Activated naive CD8-positive, alpha-beta T cell treated with anti-CD3 and anti-CD28 coated beads, Interleukin-2, amount 50 U/mL, for 24 hours (primary cell): ENCODE measurements around the gene NGEF.

Experiments
- ATAC-seq: fragments of 150-1000 bp; cut with Tn5 transposase; one replicate; pipeline ENCODE4 v1.10.0; 2021
- DNase-seq: peaks from one replicate; pipeline ENCODE4 v3.0.0; 2021
- H3K27ac Mint-ChIP-seq: one replicate; pipeline ENCODE4 v1.8.0; 2021; ENCODE audit warnings: mild to moderate bottlenecking, mixed read lengths
- H3K27me3 Mint-ChIP-seq: one replicate; pipeline ENCODE4 v1.8.0; 2021; ENCODE audit warnings: mixed read lengths
- H3K36me3 Mint-ChIP-seq: one replicate; pipeline ENCODE4 v1.8.0; 2021; ENCODE audit warnings: low read depth, mixed read lengths
- H3K4me1 Mint-ChIP-seq: one replicate; pipeline ENCODE4 v1.8.0; 2021; ENCODE audit warnings: mixed read lengths
- H3K4me3 Mint-ChIP-seq: one replicate; pipeline ENCODE4 v1.8.0; 2021; ENCODE audit warnings: mild to moderate bottlenecking, moderate library complexity, mixed read lengths
- H3K9me3 Mint-ChIP-seq: one replicate; pipeline ENCODE4 v1.8.0; 2021; ENCODE audit warnings: mixed read lengths

Gene NGEF

GRCh38 chr2:233002829-233003657 lies 10.0 kb downstream of the NGEF start:
- H3K27ac Mint-ChIP-seq = no peak overlapping the region

DNA sequence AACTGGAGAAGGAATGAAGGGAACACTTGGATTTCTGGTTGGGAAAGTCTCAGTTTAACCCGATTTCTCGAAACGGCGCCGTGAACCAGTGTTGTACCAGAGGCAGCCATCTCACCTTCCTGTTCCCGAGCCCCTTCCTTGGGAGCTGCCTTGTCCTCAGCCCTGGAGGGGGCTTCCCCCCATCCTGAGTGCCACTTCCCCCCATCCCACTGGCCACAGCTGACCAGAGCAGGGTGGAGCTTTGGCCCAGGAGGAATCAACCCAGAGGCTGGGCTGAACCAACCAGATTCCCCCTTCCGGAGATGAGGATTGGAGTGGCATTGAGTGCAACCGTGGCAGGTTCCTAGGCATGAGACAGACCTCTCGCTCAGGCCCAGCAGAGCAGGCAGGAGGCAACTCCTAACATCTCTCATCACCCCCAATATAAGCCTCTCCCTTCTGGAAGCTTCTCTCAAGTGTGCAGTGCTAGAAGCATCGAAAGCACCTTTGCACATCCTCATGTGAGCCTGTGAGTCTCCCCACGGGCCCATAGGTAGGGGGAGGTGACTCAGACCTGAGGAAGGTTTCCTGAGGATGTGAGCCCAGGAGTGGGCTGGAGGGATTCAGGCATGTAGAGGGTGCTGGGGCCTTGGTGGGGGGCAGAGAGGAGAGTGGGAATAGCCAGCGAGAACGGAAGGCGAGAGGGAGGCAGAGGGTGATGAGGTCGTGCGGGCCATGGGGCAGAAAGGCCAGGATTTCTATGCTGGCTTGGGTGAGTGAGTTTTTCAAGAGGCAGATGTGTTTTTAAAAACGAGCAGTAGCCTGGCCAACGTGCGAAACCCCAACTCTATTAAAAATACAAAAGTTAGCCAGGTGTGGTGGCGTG lies 11.9 kb downstream of the NGEF start:
- no peaks in the 10 kb centered on the region for H3K4me1 Mint-ChIP-seq
- H3K27me3 Mint-ChIP-seq = no peaks in the 10 kb centered on the region
- H3K36me3 Mint-ChIP-seq = no peaks in the 10 kb centered on the region
- ATAC-seq (no peak), DNase-seq (no peak)
- no peak overlapping the region for H3K4me3 Mint-ChIP-seq
- no peaks in the 10 kb centered on the region for H3K9me3 Mint-ChIP-seq
- no peak overlapping the region for H3K27ac Mint-ChIP-seq

More at GRCh38 chr2:233002829-233003657, 10.0 kb downstream of the NGEF start:
- H3K4me3 Mint-ChIP-seq = no peak overlapping the region
- H3K36me3 Mint-ChIP-seq = no peaks in the 10 kb centered on the region
- H3K9me3 Mint-ChIP-seq = no peaks in the 10 kb centered on the region
- ATAC-seq (no peak), DNase-seq (no peak)
- no peaks in the 10 kb centered on the region for H3K27me3 Mint-ChIP-seq
- no peaks in the 10 kb centered on the region for H3K4me1 Mint-ChIP-seq

GRCh38 chr2:232999354-232999753 lies 13.7 kb downstream of the NGEF start:
- DNase-seq (no peak), ATAC-seq (no peak)
- Mint-ChIP-seq H3K4me1 (no peaks in the 10 kb centered on the region), H3K36me3 (no peaks in the 10 kb centered on the region), H3K4me3 (no peak overlapping the region), H3K27ac (no peak overlapping the region), H3K27me3 (no peaks in the 10 kb centered on the region), H3K9me3 (no peaks in the 10 kb centered on the region)

GRCh38 chr2:232998666-232998985 lies 14.4 kb downstream of the NGEF start:
- Mint-ChIP-seq H3K9me3 (no peaks in the 10 kb centered on the region), H3K4me1 (no peaks in the 10 kb centered on the region), H3K4me3 (no peak overlapping the region), H3K27me3 (no peaks in the 10 kb centered on the region), H3K36me3 (no peaks in the 10 kb centered on the region), H3K27ac (no peak overlapping the region)
- DNase-seq = no peak
- ATAC-seq = no peak

DNA sequence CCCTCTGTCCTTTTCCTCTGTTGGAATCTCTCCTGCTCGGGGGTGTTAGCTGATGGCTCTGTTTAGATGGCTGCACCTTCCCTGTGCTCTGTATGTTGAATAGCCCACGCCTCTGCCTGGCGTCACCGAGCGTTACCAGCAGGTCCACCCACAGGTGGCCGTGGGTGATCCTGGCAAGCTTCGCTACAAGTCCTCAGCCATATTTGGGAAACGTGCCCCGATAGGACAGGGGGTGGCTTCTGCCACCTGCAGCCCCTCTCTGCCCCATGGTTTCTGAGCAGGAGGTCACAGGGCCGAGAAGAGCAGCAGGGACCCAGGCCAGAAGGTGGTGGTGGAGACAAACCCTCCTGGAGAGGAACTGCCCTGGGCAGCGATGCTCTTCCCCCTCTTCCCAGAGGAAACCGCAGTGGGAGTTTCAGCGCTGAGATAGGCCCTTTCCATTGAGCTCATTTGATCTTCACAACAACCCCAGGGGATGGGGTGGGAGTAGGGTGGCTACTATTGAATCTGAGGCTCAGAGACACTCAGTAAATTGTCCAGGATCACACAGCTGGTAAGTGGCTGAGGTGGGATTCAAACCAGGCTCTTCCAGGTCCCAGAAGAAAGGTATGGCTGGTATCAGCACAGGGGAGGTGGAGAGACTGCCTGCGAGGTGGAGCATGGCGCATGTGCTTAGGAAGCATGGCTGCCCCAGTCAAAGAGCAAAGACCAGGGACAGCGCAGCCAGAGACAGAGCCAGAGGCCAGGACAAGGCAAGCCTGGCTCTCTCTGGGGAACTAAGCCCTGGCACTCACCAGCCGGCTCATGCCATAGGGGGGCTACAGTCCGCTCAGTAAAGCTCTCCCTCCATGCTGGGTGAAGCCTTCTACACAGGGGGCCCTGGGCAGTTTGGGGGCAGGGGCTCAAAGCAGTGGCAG lies 15.0 kb downstream of the NGEF start:
- no peaks in the 10 kb centered on the region for H3K9me3 Mint-ChIP-seq

GRCh38 chr2:232994446-232994845 lies 18.6 kb downstream of the NGEF start:
- Mint-ChIP-seq H3K4me3 (no peak overlapping the region), H3K27me3 (no peaks in the 10 kb centered on the region), H3K36me3 (no peaks in the 10 kb centered on the region), H3K4me1 (no peaks in the 10 kb centered on the region), H3K27ac (no peak overlapping the region), H3K9me3 (no peaks in the 10 kb centered on the region)
- ATAC-seq (no peak), DNase-seq (no peak)

More for the DNA sequence above, 15.0 kb downstream of the NGEF start:
- no peak for DNase-seq
- Mint-ChIP-seq H3K27me3 (no peaks in the 10 kb centered on the region), H3K4me1 (no peaks in the 10 kb centered on the region), H3K36me3 (no peaks in the 10 kb centered on the region), H3K4me3 (no peak overlapping the region), H3K27ac (no peak overlapping the region)
- no peak for ATAC-seq

- peaks cover 3% of the 10 kb centered on the region for H3K4me1 Mint-ChIP-seq
- H3K36me3 Mint-ChIP-seq = no peaks in the 10 kb centered on the region
- H3K9me3 Mint-ChIP-seq = no peaks in the 10 kb centered on the region
- ATAC-seq (no peak), DNase-seq (no peak)
- H3K4me3 Mint-ChIP-seq = no peak overlapping the region
- H3K27ac Mint-ChIP-seq = no peak overlapping the region
- H3K27me3 Mint-ChIP-seq = no peaks in the 10 kb centered on the region
These were observed 19.7 kb downstream of the NGEF start for GRCh38 chr2:232993231-232993821.

- Mint-ChIP-seq H3K4me3 (no peak overlapping the region), H3K9me3 (peaks cover 5% of the 10 kb centered on the region), H3K27me3 (peaks cover 13% of the 10 kb centered on the region), H3K27ac (no peak overlapping the region), H3K36me3 (no peaks in the 10 kb centered on the region), H3K4me1 (peaks cover 3% of the 10 kb centered on the region)
- ATAC-seq (no peak), DNase-seq (no peak)
These were observed 26.9 kb downstream of the NGEF start for GRCh38 chr2:232986155-232986554.

GRCh38 chr2:232984451-232985207 lies 28.4 kb downstream of the NGEF start:
- H3K27me3 Mint-ChIP-seq = peaks cover 15% of the 10 kb centered on the region
- no peak overlapping the region for H3K4me3 Mint-ChIP-seq
- ATAC-seq (no peak), DNase-seq (no peak)
- H3K36me3 Mint-ChIP-seq = no peaks in the 10 kb centered on the region
- H3K9me3 Mint-ChIP-seq = peaks cover 5% of the 10 kb centered on the region
- H3K4me1 Mint-ChIP-seq = peaks cover 3% of the 10 kb centered on the region
- H3K27ac Mint-ChIP-seq = no peak overlapping the region

- H3K36me3 Mint-ChIP-seq = no peaks in the 10 kb centered on the region
- DNase-seq = no peak
- H3K27me3 Mint-ChIP-seq = peaks cover 15% of the 10 kb centered on the region
- no peak overlapping the region for H3K4me3 Mint-ChIP-seq
- ATAC-seq = no peak
- peaks cover 3% of the 10 kb centered on the region for H3K4me1 Mint-ChIP-seq
- peaks cover 5% of the 10 kb centered on the region for H3K9me3 Mint-ChIP-seq
- H3K27ac Mint-ChIP-seq = no peak overlapping the region
These were observed 29.4 kb downstream of the NGEF start for GRCh38 chr2:232983669-232984140.

DNA sequence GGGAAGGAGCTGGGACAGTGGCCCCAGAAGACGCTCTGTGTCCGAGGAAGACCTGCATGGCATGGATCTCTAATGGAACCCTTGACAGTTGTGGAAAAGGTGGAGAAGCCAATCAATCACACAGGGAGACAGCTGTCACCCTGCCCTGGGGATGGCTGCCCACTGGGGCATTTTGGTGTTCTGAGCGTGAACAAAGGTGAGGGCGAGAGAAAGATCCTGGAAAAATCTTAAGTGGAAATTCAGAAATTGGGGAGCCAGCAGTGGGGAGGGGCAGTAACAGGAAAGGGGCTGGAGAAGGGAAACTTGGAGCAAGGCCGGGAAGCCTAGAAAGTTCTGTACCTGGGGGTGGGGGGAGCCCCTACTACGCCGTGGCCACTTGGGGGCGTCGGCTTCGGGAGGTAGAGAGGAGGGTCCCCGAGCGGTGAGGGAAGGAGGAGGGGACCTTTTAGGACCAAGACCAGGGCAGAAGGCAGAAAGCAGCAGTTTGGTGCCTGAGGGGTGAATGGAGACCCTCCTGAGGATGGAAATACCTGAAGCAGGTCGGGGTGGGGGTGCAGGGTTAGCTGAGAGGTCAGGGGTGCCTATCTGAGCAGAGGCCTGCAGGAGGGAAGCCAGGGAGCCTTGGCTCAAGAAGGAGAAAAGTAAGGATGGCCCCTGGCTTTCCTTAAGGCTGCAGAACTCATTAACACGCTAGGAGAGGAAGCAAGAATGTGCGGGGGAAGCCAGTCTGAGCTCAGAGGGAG lies 30.0 kb downstream of the NGEF start:
- H3K9me3 Mint-ChIP-seq = peaks cover 5% of the 10 kb centered on the region
- no peak for DNase-seq

DNA sequence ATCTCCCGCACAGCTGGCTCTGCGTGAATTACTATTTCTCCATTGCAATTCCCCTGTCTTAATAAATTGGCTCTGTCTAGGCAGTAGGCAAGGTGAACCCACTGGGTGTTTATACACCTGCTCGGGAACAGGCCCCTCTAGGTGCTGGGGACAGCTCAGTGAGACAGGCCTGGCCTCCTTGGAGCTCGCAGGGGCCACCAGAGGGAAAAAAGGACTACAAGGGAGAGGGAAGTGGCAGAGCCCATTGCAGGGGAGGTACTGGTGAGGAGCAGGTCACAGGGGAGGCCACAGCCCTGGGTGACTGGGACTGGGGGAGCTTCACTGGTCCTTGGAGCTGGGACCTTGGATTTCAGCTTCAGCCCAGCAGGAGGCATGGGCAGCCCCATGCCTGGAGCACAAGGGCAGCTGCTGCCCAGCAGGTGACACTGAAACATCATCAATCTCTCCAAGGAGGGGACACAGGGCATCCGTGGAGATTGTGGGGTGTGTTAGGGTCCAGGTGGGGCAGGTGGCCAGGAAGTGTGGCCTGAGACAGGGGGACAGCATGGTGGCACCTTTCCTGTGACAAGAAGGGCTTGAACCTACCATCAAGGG lies 31.2 kb downstream of the NGEF start:
- ATAC-seq (no peak), DNase-seq (no peak)
- peaks cover 15% of the 10 kb centered on the region for H3K27me3 Mint-ChIP-seq
- H3K4me3 Mint-ChIP-seq = no peak overlapping the region
- no peak overlapping the region for H3K27ac Mint-ChIP-seq
- H3K36me3 Mint-ChIP-seq = no peaks in the 10 kb centered on the region
- no peaks in the 10 kb centered on the region for H3K4me1 Mint-ChIP-seq
- peaks cover 5% of the 10 kb centered on the region for H3K9me3 Mint-ChIP-seq

More for the DNA sequence above, 30.0 kb downstream of the NGEF start:
- no peak for ATAC-seq
- Mint-ChIP-seq H3K4me1 (no peaks in the 10 kb centered on the region), H3K4me3 (no peak overlapping the region), H3K27me3 (peaks cover 15% of the 10 kb centered on the region), H3K36me3 (no peaks in the 10 kb centered on the region), H3K27ac (no peak overlapping the region)

GRCh38 chr2:232981356-232981755 lies 31.7 kb downstream of the NGEF start:
- peaks cover 5% of the 10 kb centered on the region for H3K9me3 Mint-ChIP-seq
- no peak for DNase-seq
- no peaks in the 10 kb centered on the region for H3K4me1 Mint-ChIP-seq
- H3K27me3 Mint-ChIP-seq = peaks cover 13% of the 10 kb centered on the region
- no peaks in the 10 kb centered on the region for H3K36me3 Mint-ChIP-seq
- no peak for ATAC-seq
- no peak overlapping the region for H3K4me3 Mint-ChIP-seq
- H3K27ac Mint-ChIP-seq = no peak overlapping the region
